HG03135 (cell line): Measurements from ENCODE around the gene CCDC172.
"Not testable (repeated sequence)": the region's sequence is repeated elsewhere in the genome, so short reads cannot be mapped to it uniquely, and the experiment has no call there.

Experiments
- ATAC-seq: cut with Tn5 transposase; IDR thresholded peaks from one replicate; pipeline ENCODE4 v1.9.1; 2021; ENCODE audit warnings: mild to moderate bottlenecking, moderate library complexity; ENCODE audit not compliant: unreplicated experiment

CCDC172 gene

GRCh38 chr10:116331815-116332214 lies 7.6 kb downstream of the CCDC172 start:
- no peak for ATAC-seq

- ATAC-seq = no peak
Measured at GRCh38 chr10:116336866-116337265, 12.6 kb downstream of the CCDC172 start.

DNA sequence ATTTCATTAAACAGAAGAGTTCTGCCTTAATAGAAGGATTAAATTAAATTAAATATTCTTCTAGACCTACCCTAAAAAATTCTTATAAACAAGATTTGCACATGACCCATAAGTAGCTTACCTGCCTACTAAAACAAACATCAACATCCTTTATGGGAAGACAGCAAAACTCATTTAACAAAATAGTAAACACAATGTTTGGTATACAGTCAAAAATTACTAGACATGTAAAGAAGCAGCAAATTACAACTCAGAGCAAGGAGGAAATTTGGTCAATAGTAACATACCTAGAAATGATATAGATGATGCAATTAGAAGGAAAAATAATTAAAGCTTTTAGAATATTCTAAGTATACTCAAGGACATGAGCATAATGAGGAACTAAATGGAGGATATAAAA lies 27.9 kb downstream of the CCDC172 start:
- ATAC-seq = no peak

DNA sequence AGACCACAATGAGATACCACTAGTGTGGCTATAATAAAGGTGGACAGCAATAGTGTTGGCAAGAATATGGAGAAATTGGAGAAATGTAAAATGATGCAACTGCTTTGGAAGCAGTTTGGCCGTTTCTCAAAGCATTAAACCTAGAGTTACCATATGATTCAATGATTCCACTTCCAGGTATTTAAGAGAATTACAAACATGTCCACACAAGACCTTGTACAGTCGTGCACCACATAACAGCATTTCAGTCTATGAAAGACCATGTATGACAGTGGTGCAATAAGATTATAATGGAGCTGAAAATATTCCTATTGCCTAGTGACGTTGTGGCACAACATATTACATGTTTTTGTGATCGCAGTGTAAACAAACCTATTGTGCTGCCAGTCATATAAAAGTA lies 29.6 kb downstream of the CCDC172 start:
- no peak for ATAC-seq

GRCh38 chr10:116355341-116355740 lies 31.1 kb downstream of the CCDC172 start:
- no peak for ATAC-seq

DNA sequence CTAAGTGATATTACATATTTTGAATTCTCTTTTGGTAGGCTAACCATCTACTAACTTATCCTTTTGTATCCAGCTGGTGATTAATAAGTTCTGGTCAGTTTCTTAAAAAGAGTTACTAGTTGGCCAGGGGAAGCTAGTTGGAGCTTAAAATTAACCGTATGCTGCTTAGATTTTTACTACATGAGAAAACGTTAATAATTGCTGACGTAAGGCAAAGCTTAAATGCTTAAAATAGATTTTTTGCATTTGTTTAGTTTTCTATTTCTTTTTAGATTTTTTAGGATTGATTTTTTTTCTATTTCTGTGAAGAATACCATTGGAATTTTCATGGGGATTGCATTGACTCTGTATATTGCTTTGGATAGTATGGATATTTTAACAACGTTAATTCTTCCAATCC lies 32.6 kb downstream of the CCDC172 start:
- no peak for ATAC-seq

- ATAC-seq = no peak
Measured at GRCh38 chr10:116364868-116365267, 40.6 kb downstream of the CCDC172 start.

- ATAC-seq = no peak
Measured at GRCh38 chr10:116371737-116372136, 47.5 kb downstream of the CCDC172 start.

DNA sequence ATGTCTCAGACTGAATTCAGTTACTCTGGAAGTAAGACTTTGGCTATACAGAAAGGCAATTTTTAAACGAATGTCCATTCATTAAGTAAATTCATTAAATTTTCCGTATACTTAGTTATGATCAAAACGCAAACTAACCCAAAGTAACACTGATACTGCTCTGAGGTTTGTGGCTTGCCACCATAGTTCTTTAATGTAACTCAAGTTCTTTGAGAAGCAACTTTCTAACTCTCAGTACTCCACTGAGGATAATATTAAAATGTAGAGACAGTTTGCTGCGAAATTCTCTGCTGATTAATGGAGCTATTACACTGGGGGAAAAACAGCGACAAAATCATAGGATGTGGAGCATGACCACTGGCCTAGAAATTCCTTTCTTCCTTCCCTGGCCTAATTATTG lies 58.0 kb downstream of the CCDC172 start:
- no peak for ATAC-seq

DNA sequence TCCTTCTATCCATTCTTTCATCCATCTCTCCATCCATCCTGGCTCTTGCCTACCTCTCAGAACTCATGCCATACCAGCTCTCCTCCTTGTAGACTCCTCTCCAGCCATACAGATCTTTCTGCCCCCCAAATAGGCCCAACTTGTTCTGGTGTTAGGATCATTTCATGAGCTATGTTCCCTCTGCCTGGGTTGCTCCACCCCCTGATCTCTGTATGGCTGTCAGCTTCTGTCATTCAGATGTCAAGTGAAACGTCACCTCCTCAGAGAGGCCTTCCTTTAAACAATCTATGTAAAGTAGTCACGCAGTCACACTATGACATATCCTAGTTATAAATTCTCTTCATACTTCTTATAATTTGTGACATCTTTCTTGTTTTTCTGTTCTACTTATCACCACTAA lies 61.1 kb downstream of the CCDC172 start:
- no peak for ATAC-seq

GRCh38 chr10:116385994-116386809 lies 62.0 kb downstream of the CCDC172 start:
- no peak for ATAC-seq

DNA sequence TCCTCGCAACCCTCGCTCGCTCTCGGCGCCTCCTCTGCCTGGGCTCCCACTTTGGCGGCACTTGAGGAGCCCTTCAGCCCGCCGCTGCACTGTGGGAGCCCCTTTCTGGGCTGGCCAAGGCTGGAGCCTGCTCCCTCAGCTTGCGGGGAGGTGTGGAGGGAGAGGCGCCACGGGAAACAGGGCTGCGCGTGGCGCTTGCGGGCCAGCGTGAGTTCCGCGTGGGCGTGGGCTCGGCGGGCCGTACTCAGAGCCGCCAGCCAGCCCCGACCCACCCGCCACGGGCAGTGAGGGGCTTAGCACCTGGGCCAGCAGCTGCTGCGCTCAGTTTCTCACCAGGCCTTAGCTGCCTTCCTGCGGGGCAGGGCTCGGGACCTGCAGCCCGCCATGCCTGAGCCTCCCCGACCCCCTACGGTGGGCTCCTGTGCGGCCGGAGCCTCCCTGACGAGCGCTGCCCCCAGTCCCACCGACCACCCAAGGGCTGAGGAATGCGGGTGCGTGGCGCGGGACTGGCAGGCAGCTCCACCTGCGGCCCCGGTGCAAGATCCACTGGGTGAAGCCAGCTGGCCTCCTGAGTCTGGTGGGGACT lies 69.1 kb downstream of the CCDC172 start:
- not testable (repeated sequence) for ATAC-seq

- ATAC-seq = no peak
Measured at GRCh38 chr10:116395223-116395985, 71.2 kb downstream of the CCDC172 start.

- ATAC-seq = no peak
Measured at GRCh38 chr10:116398224-116398623, 74.0 kb downstream of the CCDC172 start.

- no peak for ATAC-seq
Measured at GRCh38 chr10:116402858-116403257, 78.6 kb downstream of the CCDC172 start.

DNA sequence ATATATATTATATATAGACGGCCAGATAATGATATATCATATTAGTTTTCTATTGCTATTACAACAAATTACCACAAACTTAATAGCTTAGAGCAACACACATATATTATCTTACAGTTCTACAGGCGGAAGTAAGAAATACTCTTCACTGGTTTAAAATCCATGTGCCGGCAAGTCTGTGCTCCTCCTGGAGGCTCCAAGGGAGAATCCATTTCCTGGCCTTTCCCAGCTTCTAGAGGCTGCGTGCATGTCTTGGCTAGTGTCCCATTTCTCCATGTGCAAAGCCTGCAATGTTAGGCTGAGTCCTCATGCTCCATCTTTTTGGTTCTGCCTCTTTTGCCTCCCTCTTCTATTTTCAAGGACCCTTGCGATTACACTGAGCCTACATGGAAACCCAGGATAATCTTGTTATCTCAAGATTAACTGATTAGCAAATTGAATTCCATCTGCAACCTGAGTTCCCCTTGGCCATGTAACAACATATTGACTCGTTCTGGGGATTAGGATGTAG lies 79.5 kb downstream of the CCDC172 start:
- no peak for ATAC-seq

- ATAC-seq = no peak
Measured at GRCh38 chr10:116408719-116409118, 84.5 kb downstream of the CCDC172 start.

GRCh38 chr10:116410351-116410750 lies 86.1 kb downstream of the CCDC172 start:
- ATAC-seq = no peak

GRCh38 chr10:116417821-116418220 lies 93.6 kb downstream of the CCDC172 start:
- no peak for ATAC-seq

GRCh38 chr10:116418389-116418788 lies 94.1 kb downstream of the CCDC172 start:
- ATAC-seq = no peak

GRCh38 chr10:116421815-116422214 lies 97.6 kb downstream of the CCDC172 start:
- no peak for ATAC-seq

DNA sequence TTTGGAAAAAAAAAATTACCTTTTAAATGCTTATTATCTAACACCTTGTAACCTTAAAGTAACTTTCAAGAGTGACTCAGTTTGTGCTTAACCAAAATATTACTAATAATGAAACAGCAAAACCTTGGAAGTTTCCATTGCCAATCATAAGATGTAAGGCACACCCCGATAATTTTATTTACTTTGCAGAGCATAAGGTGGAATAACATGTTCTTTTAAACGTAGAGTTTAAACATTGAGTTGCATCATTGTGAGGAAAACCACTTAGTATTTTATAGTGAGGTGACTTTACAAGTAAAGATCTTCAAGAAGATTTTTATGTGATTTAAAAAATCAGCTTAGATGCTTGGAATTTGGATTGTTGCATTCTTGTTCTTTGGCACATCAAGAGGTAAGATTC lies 103.4 kb downstream of the CCDC172 start, which contains the start of gene PNLIPRP3:
TSS of gene PNLIPRP3 (plus strand) at position 177 of the 400 bp plus-strand sequence. CDS start at position 343, 166 bp downstream.
- ATAC-seq = no peak
